HepG2 (cell line): ENCODE results near the gene CHRNA5. TPM values are rescaled to one million over a fixed set of nuclear protein-coding genes. Genes with fewer than 3 reads are reported as not detected.

Experiments used
- ATAC-seq: fragments of 200-7000 bp; cut with Tn5 transposase; 3 replicates; pipeline ENCODE4 v1.9.1; 2020; ENCODE audit warnings: mild to moderate bottlenecking, moderate library complexity
- BruUV-seq: library from RNA; stranded (reverse); fragments of 400-500 nt; replicated peaks from 2 replicates; lab custom pipeline; 2021; lab: Mats Ljungman, UMichigan
- CTCF ChIA-PET: fragments of 300-600 bp; formaldehyde crosslinking; extraction: SDS; loops from one replicate; lab custom pipeline; 2021; ENCODE audit warnings: low total read pairs, inconsistent platforms, low intra/inter-chr PET ratio; lab: Yijun Ruan, JAX
- POLR2A ChIA-PET: fragments of 350-600 bp; sonication (Branson Sonifier 250); formaldehyde crosslinking; loops from one replicate; lab custom pipeline; 2020; ENCODE audit warnings: antibody characterized with exemption, inconsistent platforms; lab: Yijun Ruan, JAX
- DNase-seq: peaks from one replicate; pipeline ENCODE4 v3.0.0-alpha.2; 2015; ENCODE audit warnings: low spot score
- FAIRE-seq: peaks from 3 replicates; lab custom pipeline; 2011; peaks lifted over from hg19 to GRCh38; lab: Jason Lieb, UNC
- H2AFZ ChIP-seq: one replicate; pipeline ENCODE4 v1.6.1; 2011; ENCODE audit warnings: low read length, inconsistent platforms
- H3K27ac ChIP-seq: fragments of 300-600 bp; 3 replicates; pipeline ENCODE4 v1.8.0; 2011; ENCODE audit warnings: mixed run types, mild to moderate bottlenecking, mixed read lengths, low read length, inconsistent platforms; ENCODE audit not compliant: insufficient read depth; ENCODE audit errors: extremely low read length
- H3K27me3 ChIP-seq, 2 experiments: fragments of 200-600 bp in 1 of 2; 2 replicates in 1 of 2; 3 replicates in 1 of 2; pipeline versions ENCODE4 v1.6.0 to v1.8.0; 2011; ENCODE audit warnings: low read length in 2 of 2, mild to moderate bottlenecking in 2 of 2, moderate library complexity in 2 of 2, inconsistent platforms in 1 of 2; ENCODE audit not compliant: insufficient read depth in 2 of 2, control insufficient read depth in 1 of 2
- H3K36me3 ChIP-seq, 2 experiments: fragments of 200-600 bp in 1 of 2; replicated peaks in 1 of 2; 2 replicates in 1 of 2; 3 replicates in 1 of 2; pipeline versions ENCODE4 v1.5.1 to v1.8.0; 2011; ENCODE audit warnings: low read length in 2 of 2, inconsistent platforms in 1 of 2; ENCODE audit not compliant: insufficient read depth in 2 of 2, control insufficient read depth in 1 of 2
- H3K4me1 ChIP-seq: 2 replicates; pipeline ENCODE4 v1.5.1; 2012; ENCODE audit warnings: low read length, inconsistent platforms; ENCODE audit not compliant: insufficient read depth
- H3K4me2 ChIP-seq: 2 replicates; pipeline ENCODE4 v1.6.0; 2011; ENCODE audit warnings: low read depth, low read length, inconsistent platforms
- H3K4me3 ChIP-seq, 3 experiments: fragments of 200-600 bp in 1 of 3; sonication (generic), shearing (Covaris generic) in 1 of 3; replicated peaks in 1 of 3; 2 replicates each; pipeline ENCODE4 v1.5.1; 2011 to 2016; ENCODE audit warnings: low read length in 3 of 3, inconsistent platforms in 2 of 3, low read depth in 2 of 3, mild to moderate bottlenecking in 2 of 3, control low read depth in 1 of 3, mixed read lengths in 1 of 3; ENCODE audit not compliant: insufficient read depth in 1 of 3
- H3K79me2 ChIP-seq: one replicate; pipeline ENCODE4 v1.6.1; 2011; ENCODE audit warnings: low read length, inconsistent platforms; ENCODE audit not compliant: insufficient read depth
- H3K9ac ChIP-seq: 2 replicates; pipeline ENCODE4 v1.6.0; 2011; ENCODE audit warnings: mild to moderate bottlenecking, low read depth, low read length, inconsistent platforms; ENCODE audit not compliant: insufficient read depth
- H3K9me3 ChIP-seq: 2 replicates; pipeline ENCODE4 v1.5.1; 2012; ENCODE audit warnings: mild to moderate bottlenecking, low read length
- H4K20me1 ChIP-seq: 2 replicates; pipeline ENCODE4 v1.6.0; 2011; ENCODE audit warnings: inconsistent platforms, mild to moderate bottlenecking, low read length, moderate library complexity; ENCODE audit not compliant: insufficient read depth
- MXD4 ChIP-seq: IDR thresholded peaks from 2 replicates; pipeline ENCODE4 v1.6.1; 2016; ENCODE audit warnings: mild to moderate bottlenecking, missing biosample characterization, missing genetic modification reagents
- ZNF264 ChIP-seq: sonication (generic); formaldehyde crosslinking; IDR thresholded peaks from 2 replicates; pipeline ENCODE4 v1.4.0; 2020; ENCODE audit warnings: missing genetic modification reagents
- ZNF768 ChIP-seq: sonication (generic); formaldehyde crosslinking; IDR thresholded peaks from 2 replicates; pipeline ENCODE4 v1.4.0; 2020; ENCODE audit warnings: missing genetic modification reagents
- ZNF841 ChIP-seq: sonication (generic); formaldehyde crosslinking; IDR thresholded peaks from 2 replicates; pipeline ENCODE4 v1.8.1; 2023; ENCODE audit warnings: missing genetic modification reagents, borderline replicate concordance
- WGBS: methylation state at CpG from one replicate; pipeline ENCODE4 v1.1.6; 2017; ENCODE audit warnings: low lambda C conversion rate; 5-methylcytosine and 5-hydroxymethylcytosine counted together
- in situ Hi-C: cut with HindIII; loops from 2 replicates; pipeline ENCODE4 v1.10.0; 2017; ENCODE audit warnings: low pct_unique_long_range_greater_than_20kb; ENCODE audit not compliant: extremely low pct_ligation_motif_present
- intact Hi-C: fragments of 100-400 bp; cut with micrococcal nuclease; formaldehyde crosslinking; loops from one replicate; pipeline ENCODE4 v1.10.0; 2022; ENCODE audit not compliant: unreplicated experiment
- polyA plus RNA-seq, 8 experiments: library from polyadenylated mRNA; depleted of rRNA in 3 of 8; stranded (reverse) in 7 of 8; unstranded in 1 of 8; fragments of >200 nt; fragmentation: Illumina TruSeq in 4 of 8; extraction: Trizol in 4 of 8; gene quantifications; 2 replicates each; pipeline versions ENCODE4 v1.2.1 to v1.2.3, GENCODE V29; 2011 to 2016; ENCODE audit warnings: low read depth in 4 of 8, missing spikeins in 1 of 8, mixed read lengths in 1 of 8; ENCODE audit not compliant: insufficient read depth in 1 of 8
- total RNA-seq, 5 experiments: library from RNA; depleted of rRNA; stranded (reverse); fragments of >200 nt; fragmentation: Illumina TruSeq; extraction: Trizol; gene quantifications; 2 replicates each; pipeline ENCODE4 v1.2.3, GENCODE V29; 2016; ENCODE audit warnings: low read depth in 1 of 5
- TF ChIP-seq, protein P1 (sequence below): sonication (generic); formaldehyde crosslinking; IDR thresholded peaks from 2 replicates; pipeline ENCODE4 v1.8.0; 2022; ENCODE audit warnings: mild to moderate bottlenecking, missing genetic modification reagents
- TF ChIP-seq, protein P2 (sequence below): sonication (generic); formaldehyde crosslinking; IDR thresholded peaks from 2 replicates; pipeline ENCODE4 v1.5.0; 2020; ENCODE audit warnings: missing genetic modification reagents
- TF ChIP-seq, protein P3 (sequence below): sonication (generic); formaldehyde crosslinking; IDR thresholded peaks from 2 replicates; pipeline ENCODE4 v1.5.0; 2020; ENCODE audit warnings: mild to moderate bottlenecking, missing genetic modification reagents, moderate library complexity

CHRNA5 gene
- total and polyA plus RNA-seq, 2 of the 13 experiments (the other 11 are each of a cell fraction or from before 2014, with no cell fraction given) = 3.7 to 10.5 TPM

DNA sequence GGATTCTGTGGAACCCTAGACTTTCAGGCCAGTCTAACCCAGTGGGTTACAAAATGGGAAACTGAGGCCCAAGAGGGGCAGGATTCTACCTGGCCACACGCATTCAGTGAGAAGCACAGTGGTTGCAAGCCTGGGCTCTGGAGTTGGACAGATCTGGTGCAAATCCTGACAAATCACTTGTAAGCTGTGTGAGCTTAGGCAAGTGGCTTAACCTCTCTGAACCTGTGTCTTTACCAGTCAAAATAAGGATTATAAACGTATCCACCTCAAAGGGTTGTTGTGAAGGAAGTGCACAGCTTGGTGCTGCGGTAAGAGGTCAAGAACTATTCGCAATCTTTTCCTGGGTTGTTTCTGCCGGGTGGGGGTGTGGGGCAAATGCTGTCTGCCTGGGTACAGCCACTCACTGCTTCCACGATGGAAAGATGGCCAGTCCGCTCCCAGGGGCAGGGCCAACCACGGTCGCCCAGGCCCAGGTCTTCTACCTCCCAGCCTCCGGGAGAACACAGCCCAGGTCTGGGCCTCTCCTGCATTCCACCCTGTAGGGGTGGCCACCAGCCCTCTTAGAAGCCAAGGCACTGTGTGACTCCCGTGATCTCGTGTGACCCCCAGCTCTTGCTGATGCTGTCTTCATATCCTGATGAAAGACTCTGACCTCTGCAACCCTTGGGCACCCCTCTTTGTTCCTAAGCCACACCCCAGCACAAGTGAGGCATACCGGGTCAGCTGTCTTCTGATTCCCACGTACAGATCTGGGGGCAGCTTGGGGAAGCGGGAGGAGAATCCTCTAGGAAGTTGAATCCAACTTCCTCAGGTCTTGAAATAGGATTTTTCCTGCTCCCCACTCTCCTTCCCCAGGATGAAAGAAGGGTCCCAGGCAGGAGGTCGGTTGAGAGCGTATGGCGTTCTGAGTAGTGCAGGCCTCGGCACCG is 54.0 kb downstream of the CHRNA5 start:
- Histone ChIP-seq H3K36me3 (no peaks in the 10 kb centered on the region), H3K4me3 (no peak overlapping the region; a peak in 1 of 6 replicates), H3K4me2 (no peak overlapping the region), H3K4me1 (no peaks in the 10 kb centered on the region), H2AFZ (no peak overlapping the region), H3K79me2 (no peaks in the 10 kb centered on the region), H3K9me3 (no peaks in the 10 kb centered on the region), H3K27me3 (peaks cover 3 to 47% of the 10 kb centered on the region in 2 experiments; a peak in 4 of 5 replicates), H4K20me1 (no peaks in the 10 kb centered on the region), H3K9ac (no peak overlapping the region), H3K27ac (no peak overlapping the region)
- peak; percentile 89 for TF ChIP-seq ZNF768
- 0 out of 2 replicates have a peak, but pooled peaks have one; percentile 22 for TF ChIP-seq ZNF841 (CRISPR knock-in tag)
- no peak for TF ChIP-seq ZNF264
- ChIA-PET CTCF (interaction anchor here (1.2 to 2.3 kb wide), 4 partner anchors 19 to 132 kb away, joined by 3 to 20 read pairs (median 8); no protein-coding TSS in a partner anchor), POLR2A (no interaction called here)
- ATAC-seq (peak; percentile 38; the same call in 2 of the 3 replicates), DNase-seq (no peak), FAIRE-seq (no peak)
- WGBS = 55% methylated on average over 15 of the region's 20 CpGs
- intact Hi-C loops = no loop called here
- BruUV-seq = no TSS peak
- in situ Hi-C loops = no loop called here

DNA sequence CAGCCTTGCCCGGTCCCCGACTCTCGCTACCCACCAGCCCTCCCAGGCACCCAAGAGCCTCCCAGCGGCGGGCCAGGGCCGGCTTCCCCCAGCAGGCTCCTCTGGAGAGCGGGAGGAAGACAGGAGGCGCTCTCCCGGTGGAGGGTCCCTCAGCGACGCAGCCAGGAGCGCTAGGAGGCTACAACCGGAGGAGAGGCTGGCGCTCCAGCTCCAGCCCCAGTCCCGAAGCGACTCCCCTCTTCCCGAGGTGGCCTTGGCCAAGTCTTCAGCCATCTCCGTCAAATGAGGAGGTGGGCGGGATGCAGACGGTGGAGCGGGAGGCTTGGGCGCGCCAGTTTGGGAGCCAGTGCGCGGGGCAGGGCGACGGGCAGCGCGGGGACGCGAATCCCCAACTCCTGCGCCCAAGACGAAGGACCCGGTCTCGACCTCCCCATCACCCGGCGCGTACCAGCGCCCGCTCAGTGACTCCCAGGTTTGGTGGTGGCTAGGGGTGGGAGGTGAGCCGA is 54.8 kb downstream of the CHRNA5 start:
- Histone ChIP-seq H3K4me3 (peak overlapping the region in 1 of 3 experiments; percentile 62; a peak in 2 of 6 replicates), H2AFZ (no peak overlapping the region), H3K9me3 (no peaks in the 10 kb centered on the region), H3K4me2 (peak overlapping the region; percentile 57), H4K20me1 (no peaks in the 10 kb centered on the region), H3K36me3 (no peaks in the 10 kb centered on the region), H3K4me1 (no peaks in the 10 kb centered on the region), H3K9ac (no peak overlapping the region), H3K79me2 (no peaks in the 10 kb centered on the region), H3K27ac (no peak overlapping the region), H3K27me3 (peaks cover 3 to 54% of the 10 kb centered on the region in 2 experiments; a peak in 4 of 5 replicates)
- ChIA-PET CTCF (no interaction called here), POLR2A (no interaction called here)
- WGBS = no CpG with 5 or more reads among the region's 41 CpGs
- no TSS peak for BruUV-seq
- FAIRE-seq = no peak
- no peak for TF ChIP-seq MXD4 (CRISPR knock-in tag)
- TF ChIP-seq, protein P1, sequence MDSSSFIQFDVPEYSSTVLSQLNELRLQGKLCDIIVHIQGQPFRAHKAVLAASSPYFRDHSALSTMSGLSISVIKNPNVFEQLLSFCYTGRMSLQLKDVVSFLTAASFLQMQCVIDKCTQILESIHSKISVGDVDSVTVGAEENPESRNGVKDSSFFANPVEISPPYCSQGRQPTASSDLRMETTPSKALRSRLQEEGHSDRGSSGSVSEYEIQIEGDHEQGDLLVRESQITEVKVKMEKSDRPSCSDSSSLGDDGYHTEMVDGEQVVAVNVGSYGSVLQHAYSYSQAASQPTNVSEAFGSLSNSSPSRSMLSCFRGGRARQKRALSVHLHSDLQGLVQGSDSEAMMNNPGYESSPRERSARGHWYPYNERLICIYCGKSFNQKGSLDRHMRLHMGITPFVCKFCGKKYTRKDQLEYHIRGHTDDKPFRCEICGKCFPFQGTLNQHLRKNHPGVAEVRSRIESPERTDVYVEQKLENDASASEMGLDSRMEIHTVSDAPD (CRISPR knock-in tag) = no peak
- TF ChIP-seq, protein P2, sequence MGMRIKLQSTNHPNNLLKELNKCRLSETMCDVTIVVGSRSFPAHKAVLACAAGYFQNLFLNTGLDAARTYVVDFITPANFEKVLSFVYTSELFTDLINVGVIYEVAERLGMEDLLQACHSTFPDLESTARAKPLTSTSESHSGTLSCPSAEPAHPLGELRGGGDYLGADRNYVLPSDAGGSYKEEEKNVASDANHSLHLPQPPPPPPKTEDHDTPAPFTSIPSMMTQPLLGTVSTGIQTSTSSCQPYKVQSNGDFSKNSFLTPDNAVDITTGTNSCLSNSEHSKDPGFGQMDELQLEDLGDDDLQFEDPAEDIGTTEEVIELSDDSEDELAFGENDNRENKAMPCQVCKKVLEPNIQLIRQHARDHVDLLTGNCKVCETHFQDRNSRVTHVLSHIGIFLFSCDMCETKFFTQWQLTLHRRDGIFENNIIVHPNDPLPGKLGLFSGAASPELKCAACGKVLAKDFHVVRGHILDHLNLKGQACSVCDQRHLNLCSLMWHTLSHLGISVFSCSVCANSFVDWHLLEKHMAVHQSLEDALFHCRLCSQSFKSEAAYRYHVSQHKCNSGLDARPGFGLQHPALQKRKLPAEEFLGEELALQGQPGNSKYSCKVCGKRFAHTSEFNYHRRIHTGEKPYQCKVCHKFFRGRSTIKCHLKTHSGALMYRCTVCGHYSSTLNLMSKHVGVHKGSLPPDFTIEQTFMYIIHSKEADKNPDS (CRISPR knock-in tag) = no peak
- TF ChIP-seq, protein P3, sequence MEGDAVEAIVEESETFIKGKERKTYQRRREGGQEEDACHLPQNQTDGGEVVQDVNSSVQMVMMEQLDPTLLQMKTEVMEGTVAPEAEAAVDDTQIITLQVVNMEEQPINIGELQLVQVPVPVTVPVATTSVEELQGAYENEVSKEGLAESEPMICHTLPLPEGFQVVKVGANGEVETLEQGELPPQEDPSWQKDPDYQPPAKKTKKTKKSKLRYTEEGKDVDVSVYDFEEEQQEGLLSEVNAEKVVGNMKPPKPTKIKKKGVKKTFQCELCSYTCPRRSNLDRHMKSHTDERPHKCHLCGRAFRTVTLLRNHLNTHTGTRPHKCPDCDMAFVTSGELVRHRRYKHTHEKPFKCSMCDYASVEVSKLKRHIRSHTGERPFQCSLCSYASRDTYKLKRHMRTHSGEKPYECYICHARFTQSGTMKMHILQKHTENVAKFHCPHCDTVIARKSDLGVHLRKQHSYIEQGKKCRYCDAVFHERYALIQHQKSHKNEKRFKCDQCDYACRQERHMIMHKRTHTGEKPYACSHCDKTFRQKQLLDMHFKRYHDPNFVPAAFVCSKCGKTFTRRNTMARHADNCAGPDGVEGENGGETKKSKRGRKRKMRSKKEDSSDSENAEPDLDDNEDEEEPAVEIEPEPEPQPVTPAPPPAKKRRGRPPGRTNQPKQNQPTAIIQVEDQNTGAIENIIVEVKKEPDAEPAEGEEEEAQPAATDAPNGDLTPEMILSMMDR (CRISPR knock-in tag) = peak; percentile 41
- intact Hi-C loops (no loop called here), in situ Hi-C loops (no loop called here)
- ATAC-seq = peak; percentile 50
- DNase-seq = no peak
